Hematopoietic multipotent progenitor cell treated with erythropoietin and hydrocortisone succinate and interleukin-3 and kit ligand, for 15 days (in vitro differentiated cells): ENCODE data around the gene IFT43.

Source experiments
- DNase-seq: peaks from one replicate; pipeline ENCODE4 v3.0.0-alpha.2; 2015; ENCODE audit warnings: low spot score

The IFT43 gene

DNA sequence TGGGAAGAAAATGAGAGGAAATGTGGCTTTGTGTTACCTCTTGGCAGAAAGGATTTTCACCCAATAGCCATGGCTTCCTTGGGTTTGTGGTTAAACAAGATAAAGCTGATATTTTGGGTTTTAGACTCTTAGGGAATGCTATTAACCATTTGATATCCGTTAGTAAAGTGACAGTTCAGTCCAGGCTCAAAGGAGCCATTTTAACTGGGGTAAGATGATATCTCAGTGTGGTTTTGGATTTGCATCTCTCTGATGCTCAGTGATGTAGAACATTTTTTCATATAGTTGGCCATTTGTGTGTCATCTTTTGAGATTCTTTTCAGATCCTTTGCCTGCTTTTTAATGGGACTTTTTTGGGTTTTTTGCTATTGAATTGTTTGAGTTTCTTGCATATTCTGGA is 30.1 kb downstream of the IFT43 start:
- DNase-seq: no peak

DNA sequence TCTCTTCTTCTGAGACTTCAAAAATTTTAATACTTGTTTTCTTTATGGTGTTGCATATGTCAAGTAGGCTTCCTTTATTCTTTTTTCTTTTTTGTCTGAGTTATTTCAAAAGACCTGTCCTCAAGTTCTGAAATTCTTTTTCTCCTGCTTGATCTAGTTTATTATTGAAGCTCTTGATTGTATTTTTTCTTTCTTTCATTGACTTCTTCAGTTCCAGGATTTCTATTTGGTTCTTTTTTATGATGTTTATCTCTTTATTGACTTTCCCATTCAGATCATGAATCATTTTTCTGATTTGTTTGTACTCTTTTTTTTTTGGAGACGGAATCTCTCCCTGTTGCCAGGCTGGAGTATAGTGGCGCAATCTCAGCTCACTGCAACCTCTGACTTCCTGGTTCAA is 34.1 kb downstream of the IFT43 start:
- no peak for DNase-seq

DNA sequence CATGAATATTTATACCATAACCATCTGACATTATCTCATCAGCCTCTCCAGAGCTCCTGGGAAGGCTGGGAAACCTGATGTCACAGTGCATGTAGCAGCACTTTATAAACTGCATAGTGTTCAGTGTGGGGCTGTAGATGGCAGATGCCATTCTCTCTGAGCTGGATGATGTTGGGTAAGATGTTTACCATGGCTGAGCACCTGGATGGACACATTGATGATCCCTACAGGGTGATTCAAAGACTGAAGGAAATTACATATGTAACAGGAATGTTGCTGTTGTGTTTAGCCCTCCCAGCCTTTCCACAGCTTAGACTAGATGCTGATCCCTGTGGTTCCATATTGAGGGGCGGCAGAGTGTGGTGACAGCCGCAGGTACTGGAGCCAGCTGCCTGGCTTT is 37.4 kb downstream of the IFT43 start:
- DNase-seq: no peak

DNA sequence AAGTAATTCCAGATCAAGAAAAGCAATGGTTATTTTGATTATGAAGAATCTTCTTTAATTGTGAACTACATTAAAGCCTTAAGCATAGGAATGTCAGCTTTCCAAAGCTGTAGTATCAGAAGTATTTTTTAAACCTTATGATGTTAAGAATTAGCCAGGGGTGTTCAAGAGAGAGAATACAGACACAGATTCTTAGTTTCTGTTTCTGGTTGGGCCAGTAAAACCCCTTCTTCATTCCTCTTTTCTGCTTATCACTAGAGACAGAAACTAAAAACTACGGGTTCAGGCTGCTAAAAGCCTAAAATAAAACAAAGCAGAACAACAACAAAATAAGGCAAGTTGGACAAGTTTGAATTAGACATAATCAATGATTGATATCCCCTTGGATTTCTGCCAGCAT is 38.2 kb downstream of the IFT43 start:
- DNase-seq: no peak

DNA sequence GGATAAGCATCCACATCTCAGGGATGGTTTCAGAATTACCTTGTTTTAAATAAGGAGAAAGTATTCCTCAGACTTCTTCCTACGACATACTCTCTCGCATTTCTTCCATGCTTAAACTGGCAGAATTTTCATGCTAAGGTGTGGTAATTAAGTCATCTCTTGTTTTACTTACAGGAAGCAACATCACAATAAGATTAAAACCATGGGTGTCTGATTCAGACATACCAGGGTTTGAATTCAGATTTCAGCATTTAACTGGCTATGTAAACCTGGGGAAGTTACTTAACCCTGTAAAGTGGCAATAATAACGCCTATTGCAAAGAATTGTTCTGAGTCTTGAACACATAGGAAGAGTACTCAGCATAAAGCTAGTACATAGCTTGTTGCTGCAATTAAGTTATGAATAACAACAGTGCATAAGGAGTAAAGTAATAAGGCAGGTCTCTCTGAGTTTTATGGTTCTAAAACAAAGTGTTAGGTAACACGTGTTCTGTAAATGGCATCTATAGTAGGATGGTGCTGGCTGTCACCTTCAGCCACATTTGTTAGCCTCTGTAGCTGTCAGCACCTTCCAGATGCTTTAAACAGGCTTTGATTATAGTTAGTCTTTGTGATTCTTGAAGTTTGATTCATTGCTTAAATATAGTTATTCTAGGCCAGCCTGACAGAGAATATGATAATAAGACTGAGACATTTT is 38.8 kb downstream of the IFT43 start:
- DNase-seq: no peak

DNA sequence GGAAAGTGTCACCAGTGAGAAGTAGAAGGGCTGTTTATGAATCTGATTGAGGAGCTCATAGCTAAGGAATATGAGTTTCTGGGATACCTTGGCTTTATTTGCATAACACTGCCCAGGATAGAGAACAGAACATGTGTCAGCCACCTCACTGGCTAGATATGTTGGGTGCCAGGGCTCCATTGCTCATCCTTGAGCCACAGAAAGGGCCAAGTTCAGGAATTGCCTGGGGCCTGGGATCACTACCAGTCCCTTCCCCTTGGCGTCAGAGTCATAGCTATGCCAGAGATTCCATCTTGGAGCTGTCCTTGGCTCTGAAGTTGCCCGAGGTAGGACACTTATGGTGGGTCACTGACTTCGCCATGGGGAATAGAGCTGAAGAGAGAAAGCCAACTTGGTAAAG is 49.0 kb downstream of the IFT43 start:
- DNase-seq: no peak

DNA sequence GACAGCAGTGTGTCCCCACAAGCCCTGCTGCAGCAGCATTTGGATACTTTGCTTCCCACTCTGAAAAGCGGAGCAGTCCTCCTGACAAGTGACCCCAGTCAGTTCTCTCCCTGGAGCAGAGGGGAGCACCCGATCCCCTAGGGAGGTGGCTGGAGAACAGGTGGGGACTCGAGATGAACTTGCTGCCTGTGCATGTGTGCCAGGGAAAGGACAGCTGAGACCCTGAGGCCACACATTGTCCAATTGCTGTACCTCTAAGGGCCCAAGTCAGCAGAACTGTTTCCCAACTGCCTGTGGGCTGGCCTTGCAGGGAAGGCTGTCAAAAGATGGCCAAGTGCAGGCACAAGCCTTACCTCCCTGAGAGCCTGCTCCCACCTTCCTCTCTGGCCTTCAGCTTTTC is 55.1 kb downstream of the IFT43 start:
- no peak for DNase-seq

DNA sequence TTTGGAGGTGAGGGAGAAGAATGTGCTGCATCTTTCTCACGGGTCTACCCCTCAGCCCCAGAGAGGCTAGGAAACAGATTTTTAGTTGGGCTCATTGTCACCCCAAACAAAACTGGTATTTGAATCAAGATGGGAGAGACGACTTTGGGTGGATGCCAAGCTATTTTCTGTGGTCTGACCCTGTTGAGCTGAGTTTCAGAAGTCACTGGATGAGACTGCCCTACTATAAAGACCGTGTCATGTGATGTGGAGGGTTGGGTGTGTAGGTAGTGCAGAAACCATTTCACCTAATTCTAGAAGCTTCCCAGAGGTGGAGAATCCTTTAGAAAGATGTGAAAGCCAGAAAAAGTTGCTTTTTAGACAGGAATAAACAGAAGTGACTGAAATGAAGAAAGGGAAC is 60.2 kb downstream of the IFT43 start:
- no peak for DNase-seq

DNA sequence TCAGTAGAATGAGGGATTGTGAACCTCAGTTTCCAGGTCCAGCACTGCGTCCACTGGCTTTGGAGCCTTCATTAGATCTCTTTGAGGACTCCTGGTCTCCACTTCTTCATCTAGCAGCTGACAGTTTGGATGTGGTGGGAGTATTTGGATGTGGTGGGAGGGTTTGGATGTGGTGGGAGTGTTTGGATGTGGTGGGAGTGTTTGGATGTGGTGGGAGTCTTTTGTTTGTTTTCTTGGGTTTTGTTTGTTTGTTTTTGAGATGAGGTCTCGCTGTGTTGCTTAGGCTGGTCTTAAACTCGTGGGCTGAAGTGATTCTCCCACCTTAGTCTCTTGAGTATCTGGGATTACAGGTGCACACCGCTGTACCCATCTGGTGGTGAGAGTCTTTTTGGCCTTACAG is 64.7 kb downstream of the IFT43 start:
- DNase-seq: no peak

DNA sequence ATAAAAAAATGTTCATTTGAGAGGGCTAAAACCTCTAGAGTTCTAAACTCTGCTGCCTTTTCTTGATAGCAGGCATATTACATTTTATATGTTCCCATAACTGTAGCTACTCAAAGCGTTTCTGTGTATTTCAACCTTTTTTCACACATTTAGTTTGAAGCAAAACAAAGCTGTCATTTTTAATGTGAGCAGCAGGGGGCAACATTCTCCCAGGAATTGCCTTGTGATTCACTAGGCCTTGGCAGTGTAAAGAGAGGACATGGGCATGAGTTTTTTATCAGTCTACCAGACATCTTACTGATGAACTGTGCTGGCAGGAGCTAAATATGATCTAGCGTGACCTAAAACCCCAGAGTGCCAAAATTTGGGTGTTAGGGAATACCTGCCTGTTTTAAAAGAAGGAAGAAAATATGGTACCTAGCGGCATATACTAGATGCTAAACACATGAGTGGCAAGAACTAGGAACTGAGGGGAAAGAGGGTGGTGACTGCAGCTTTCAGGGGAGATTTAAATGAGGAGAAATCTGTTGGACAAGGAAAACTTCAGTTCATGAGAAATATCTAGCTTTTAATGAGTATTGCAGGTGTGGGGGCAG is 65.3 kb downstream of the IFT43 start:
- DNase-seq: peak; percentile 65

DNA sequence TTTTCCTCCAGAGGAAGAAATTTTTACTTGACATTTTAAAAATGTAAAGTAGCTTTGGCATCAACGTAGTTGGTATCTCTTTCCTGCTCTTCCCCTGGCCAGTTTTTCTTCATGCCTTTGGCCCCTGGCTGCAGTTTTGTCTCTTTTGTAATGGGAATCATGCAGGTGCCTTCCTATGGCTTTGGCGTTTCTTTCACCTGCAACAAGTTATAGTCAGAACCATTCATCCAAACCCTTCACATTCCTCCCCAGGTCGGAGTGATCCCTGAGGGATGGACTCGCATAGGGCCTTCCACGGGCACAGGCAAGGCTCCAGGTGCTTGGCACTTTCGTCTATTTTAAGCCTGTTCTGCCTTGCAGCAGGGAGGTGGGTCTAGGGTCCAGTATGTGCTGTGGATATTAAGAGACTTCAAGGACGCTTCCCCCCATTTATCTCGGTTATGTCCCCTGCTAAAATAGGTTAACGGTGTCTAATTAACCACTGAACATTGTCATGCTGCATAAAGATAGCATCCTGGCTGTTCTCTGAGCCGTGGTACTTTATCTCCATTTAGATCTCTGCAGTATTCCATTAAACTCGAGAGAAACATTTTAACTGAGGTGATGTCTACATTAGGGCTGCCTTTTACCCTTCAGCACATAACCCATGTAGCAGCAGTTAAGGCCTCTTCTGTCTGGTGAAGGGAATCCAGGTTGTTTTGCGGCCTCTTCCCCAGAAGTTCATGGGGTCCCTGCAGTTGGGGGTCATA is 66.3 kb downstream of the IFT43 start:
- DNase-seq: no peak

DNA sequence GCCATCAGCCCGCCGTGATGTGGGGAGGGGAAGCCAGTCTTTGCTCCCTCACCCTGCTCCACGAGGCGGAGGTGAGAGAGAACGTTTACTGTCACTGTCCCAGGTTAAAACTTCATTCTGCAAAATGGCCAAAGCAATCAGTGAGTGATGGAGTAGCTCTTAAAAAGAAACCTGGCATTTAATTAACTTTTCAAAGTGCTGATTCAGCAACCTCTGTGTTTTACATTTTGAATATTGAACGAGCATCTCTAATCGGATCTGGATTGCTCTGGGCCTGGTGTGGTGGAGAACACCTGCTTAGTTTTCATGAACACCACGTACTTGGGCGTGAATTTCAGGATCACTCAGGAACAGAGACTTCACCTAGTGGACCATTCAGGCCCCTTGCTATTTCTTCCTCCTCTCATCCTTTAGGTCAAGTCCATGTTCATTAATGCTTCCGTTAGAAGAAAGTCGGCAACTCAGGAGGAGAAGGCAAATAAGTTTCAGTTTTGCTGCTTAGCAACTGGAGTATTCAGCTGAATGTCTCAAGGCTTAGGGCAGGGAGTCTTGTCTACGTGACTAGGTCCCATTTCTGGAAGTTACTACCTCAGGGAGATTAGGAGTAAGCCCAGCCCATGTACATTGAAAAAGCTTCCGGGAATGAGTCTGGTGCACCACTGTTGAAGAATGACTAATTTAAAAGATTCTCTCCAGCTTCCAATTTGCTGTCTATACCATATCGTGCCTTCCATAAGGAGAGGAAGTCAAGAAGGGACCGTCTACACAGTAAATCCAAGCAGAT is 68.2 kb downstream of the IFT43 start:
- DNase-seq: no peak

DNA sequence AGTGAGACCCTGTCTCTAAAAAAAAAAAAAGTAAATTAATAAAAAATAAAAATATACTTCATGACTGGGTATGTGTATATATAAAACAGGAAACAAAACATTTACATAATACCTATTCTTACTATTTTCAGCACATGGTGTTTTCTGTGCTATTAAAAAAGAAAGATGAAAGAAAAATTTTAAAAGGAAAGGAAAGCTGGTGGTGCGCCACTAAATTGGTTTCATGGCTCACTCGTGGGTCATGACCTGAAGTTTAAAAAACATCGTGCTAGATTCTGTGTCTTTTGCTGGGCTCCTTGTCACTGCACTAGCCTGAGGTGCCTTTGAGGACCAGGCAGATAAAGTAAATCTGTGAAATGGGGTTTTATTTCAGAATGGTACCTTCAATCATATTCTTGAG is 69.8 kb downstream of the IFT43 start:
- DNase-seq: no peak

DNA sequence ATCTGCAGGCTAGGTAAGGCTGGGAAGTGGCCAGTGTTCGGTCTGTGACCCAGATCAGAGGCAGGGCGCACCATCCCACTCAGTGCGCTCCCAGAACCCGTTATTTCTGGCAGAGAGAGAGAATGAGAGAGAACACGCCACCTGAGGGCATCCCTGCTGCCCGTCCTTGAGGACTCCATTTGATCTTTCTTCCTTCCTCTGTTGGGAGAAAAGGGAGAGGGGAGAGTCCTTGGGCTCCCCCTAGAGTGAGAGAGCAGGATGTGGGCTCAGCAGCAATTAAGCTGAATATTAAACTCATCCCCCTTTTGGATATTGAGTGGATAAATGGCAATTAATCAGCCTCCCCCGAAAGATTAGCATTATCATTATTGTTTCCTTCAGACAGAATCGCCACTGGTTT is 70.6 kb downstream of the IFT43 start:
- no peak for DNase-seq

DNA sequence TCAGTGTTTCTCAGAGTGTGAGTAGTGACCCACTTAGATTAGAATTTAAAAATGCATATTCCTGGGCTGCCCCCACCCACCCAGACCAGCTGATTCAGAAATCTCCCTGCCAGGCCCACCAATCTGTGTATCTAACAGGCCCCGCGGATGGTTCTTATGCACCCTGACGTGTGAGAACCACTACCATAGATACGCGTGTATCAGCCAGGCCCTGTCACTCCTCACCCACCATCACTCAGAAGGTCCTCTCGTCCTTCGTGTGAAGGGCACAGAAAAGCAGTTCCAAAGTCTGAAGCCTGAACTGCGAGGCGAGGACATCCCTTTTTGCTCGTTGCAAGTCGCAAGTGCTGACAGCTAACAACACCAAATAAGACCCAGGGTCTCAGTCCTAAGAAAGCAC is 72.4 kb downstream of the IFT43 start:
- DNase-seq: no peak

DNA sequence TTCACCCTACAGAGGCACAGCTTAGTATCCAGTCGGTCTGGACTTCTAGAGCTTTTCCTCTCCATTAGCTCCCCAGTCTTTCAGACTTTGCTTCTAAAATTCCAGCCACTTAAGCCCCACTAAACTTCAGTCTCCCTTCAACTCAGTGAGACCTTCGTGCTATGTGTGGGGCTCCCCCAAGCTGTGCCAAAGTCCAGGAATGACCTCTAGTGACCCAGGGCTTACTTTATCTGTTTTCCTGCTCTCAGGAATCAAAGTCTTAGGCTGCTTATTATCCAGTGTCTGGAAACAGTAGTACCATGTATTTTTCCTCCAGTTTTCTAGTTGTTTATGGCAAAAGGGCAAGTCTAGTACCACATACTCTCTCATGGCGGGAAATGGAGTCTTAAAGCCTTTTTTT is 77.8 kb downstream of the IFT43 start:
- no peak for DNase-seq

DNA sequence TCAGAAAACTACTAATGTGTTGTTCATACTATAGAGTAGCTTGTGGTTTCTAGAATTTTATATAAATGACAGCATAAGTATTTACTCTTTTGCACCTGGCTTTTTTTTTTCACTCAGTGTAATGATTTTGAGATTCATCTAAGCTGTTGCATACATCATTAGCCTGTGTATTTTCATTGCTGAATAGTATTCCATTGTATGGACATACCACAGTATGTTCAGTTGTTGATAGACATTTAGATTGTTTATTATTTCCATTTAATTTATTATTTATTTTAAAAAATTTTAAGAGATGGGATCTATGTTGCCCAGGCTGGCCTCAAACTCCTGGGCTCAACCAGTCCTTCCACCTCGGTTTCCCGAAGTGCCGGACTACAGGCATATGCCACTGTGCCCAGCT is 80.0 kb downstream of the IFT43 start:
- DNase-seq: no peak

DNA sequence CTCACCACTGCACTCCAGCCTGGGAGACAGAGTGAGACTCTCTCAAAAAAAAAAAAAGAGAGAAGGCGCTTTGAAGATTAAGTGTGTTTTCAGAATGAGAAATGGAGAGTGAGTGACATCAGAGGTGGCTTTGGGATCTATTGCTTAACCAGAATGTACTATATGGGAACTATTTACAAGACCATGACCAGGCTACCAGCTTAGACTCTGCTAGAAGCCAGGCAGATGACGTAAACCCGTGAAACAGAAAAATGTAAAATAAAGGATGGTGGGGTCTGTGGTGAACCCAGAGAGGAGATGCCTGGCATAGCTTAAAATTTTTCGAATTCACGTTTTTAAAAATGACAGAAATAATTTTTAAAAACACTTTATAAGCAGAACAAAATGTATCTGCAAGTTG is 82.0 kb downstream of the IFT43 start:
- no peak for DNase-seq

DNA sequence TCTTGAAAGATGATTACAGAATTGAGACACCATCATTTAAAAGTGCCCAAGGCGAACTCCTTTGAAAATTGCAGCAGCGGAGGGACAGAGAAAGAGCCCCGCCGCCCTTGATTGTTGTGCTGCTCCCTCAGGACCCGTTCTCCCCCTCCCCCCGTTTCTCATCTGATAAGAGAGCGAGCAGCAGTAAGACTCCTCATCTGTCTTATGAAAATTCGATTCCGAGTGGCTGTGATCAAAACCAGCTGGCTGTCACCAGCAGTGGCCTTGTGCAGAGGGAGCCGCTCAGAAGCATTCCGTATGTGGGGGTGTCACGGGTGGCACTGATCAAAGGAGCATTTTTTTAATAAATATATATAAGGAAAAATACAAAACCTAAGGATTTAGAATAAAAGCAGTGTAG is 88.2 kb downstream of the IFT43 start:
- no peak for DNase-seq

DNA sequence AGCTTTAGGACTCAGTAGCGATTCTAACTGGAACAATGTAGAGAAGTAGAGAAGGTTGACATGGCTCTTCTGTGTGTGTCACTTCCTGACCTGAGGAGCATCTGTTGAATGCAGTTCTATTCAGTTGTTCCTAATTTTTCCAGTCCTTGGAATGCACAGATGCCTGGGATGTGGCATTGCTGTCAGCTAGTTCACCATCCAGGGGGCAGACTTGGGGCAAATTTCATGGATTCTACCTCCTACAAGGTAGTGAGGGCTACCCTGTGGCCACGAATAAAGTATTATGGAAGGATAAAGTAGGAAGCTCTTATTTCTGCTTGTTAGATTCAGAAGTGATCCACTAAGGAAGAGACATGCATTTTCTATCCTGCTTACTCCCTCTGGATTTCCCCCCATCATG is 91.8 kb downstream of the IFT43 start:
- no peak for DNase-seq

DNA sequence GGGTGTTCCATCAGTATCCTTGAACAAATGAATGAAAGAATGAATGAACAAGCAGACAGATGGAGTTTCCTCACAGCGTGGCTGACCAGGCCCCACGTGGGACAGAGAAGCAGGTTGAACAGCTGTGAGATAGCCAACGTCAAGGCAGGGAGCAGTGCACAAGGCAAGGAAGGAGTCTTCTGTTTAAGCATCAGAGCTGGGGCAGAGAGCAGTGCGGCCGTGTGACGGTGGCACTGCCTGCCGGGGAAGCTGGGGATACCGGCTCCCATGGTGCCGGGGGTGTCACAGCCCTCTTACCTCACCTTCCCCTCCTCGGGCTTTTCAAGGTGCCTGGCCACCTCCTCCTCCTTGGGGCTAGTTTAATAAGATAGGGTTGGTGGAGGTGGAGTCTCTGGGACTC is 92.9 kb downstream of the IFT43 start:
- DNase-seq: no peak

DNA sequence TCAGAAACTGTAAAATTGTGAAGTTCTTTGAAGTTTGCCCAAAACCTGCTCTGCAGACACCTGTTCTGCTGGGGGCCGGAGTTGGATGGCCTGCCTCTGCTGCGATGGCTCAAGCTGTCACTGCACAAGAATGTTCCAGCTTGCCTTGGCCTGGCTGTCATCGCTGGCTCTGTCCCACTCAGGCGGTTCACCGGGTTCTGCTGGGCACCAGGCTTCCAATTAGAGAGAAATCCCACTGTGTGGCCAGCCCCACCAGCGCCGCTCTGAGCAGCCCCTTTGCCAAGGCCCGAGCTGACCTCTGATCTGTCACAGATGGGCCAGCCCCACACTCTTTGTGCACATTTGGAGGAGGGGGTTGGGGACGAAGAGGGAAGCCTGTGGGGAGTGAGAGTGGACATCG is 94.5 kb downstream of the IFT43 start:
- no peak for DNase-seq

DNA sequence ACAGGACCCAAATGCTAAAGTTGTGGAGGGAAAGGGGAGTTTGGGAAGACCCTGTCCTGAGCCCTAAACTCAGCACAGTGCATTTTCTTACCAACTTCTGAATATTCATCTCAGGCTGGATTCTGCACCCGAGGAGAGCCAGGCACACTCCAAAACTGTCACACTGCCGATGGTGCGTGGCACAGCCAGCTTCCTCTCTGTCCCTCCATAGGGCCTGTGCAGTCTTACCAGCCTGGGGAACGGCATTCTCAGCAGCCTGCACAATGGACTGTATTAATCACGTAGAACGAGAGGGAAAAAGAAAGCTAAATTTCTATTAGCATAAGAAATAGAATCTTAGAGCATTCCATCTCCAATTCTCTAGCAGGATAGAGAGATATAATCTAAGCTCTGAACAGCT is 94.9 kb downstream of the IFT43 start:
- DNase-seq: no peak
